ENCODE measurements around the gene KDM2B.
A peak's percentile ranks its signal among the peaks of the same experiment; 100 is the strongest.
"Not testable (repeated sequence)": the region's sequence is repeated elsewhere in the genome, so short reads cannot be mapped to it uniquely, and the experiment has no call there.

KDM2B gene

GRCh38 chr12:121584885-121585284 is 4.1 kb upstream of the KDM2B start:
- DNase-seq (ENCODE audit: low read depth in 2 of 2): not testable (repeated sequence)

GRCh38 chr12:121583334-121583661 is 2.5 kb upstream of the KDM2B start:
- DNase-seq (ENCODE audit: low read depth in 2 of 2): not testable (repeated sequence)

DNA sequence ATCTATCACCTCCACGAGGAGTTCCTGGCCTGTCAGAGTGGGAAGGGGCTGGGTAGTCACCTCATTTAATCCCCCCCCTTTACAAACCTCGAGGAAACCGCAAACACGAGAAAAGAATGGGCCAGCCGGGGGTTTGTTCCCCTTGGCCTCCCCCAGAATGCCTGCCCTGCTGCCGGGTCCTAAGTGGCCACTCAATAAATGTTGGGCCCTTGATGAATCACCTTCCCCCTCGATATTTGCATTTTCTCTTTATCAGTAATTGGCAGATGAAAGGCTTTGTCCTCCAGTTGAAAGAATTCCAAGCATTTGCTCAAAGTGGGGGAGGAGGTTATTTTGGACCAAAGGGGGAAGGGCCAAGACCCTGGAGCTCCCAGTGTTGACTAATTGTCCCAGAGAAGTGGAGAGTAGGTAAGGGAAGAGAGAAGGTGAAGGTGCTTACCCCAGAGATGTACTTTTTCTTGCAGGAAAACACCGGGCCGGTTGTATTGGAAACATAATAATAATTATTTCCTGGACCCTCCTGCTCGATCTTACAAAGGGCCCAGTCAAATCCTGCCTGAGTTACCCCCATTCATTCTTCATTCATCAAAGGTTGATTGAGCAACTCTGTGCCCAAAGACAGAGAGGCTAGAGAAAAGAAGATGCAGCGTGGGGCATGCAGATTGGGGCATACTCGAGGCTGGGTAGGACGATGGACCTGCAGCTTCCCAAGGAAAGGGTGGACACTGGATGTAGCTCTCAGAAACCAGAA is 1.9 kb upstream of the KDM2B start:
- DNase-seq (ENCODE audit: low read depth in 2 of 2): no peak

DNA sequence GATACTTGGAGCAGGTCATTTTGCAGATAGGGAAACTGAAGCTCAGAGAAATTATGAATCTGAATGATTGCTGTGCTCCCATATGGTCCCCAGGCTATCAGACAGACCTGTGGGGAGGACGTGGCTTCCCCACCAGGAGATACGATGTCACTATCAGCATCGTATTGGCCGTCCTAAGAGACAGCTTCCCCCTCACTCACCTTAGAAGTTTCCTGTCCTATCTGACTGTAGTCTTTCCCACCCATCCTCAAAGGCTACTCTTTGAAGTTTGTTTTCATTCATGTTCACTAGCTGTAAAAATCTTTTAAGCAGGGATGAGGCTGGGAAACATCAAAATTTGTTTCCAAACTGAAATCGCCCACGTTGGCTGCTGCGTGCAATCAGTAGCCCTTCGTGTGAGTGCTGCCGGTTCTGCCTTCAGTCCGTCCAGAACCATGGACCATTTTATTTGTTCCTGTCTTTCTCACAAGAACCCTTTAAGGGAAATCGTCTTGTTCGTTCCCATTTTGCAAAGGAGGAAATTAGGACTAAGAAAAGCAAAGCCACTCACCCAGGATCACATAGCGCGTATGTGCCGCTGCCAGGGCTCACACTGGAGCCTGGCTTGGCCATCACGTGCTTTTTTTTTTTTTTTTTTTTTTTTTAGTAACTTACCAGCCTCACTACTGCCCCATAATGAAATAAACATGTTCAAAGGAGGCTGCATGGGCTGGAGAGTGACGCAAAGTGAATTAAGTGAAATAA is 1.0 kb upstream of the KDM2B start:
- DNase-seq (ENCODE audit: low read depth in 2 of 2): no peak

DNA sequence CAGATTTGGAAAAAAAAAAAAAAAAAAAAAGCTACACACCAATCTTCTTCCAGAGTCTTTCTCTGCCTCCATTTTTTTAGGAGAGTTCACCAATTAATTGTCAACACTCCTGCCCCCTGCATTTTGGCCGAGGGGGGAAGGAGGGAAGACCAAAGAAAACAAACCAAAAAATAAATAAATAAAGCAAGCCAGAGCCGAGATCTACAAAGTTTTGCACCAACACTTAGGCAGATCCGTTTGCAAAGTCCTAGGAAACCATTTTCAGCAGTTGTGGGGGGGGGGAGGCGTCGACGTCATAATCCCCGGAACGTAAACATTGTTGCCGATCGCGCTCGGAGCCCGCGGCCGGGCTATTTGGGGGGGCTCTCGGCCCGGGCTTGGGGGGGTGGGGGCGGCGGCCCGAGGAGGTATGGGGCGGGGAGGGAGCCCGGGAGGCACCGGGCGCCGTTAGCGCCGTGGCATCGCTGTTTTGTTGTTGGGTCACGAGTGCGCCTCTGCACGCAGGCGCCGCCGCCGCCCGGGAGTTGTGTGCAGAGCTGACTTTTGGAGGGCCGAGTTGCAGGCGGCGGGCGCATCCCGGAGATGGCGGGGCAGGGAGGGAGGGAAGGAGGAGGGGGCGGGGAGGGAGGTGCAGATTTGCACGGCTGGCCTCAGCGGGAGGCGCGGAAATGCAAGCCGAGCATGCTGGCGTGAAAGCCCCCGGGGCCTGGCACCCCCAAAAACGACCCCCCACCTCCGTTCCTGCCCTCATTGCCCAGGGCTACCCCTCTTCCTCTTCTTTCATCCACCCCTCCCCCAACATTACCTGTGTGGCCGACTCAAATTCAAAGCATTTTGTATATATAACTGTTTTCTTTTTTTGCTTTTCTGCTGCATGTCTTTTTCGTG is 598 bp downstream of the KDM2B start:
- peak; percentile 28 to 48 for DNase-seq (ENCODE audit: low read depth in 2 of 2)

DNA sequence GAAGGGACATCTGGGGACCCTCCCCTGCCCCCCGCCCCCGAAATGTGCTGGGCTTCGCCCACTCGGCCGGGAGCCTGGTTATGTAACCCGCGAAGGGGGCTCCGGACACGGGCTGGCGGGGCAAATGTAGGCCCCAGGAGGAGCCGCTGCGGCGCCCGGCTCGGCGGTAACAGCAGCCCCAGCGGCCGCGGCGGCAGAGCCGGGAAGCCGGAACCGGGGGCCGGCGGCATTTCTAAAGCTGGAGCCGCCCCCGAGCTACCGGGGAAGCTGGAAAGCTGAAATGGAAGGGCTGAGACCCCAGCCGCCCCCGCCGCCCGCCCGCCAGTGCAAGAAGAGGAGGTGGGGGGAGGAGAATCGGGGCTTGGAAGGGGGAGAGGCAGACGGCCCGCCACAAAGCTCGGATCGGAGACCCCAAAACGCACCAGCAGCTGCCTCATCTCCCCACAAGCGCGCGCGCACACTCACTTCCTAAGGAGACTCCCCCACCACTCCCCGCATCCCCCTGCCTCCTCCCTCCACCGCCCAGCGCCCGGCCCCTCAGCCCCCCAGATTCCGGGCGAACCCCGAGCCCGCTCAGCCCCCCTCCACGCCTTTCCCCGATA is 1.5 kb downstream of the KDM2B start:
- DNase-seq (ENCODE audit: low read depth in 2 of 2): no peak

DNA sequence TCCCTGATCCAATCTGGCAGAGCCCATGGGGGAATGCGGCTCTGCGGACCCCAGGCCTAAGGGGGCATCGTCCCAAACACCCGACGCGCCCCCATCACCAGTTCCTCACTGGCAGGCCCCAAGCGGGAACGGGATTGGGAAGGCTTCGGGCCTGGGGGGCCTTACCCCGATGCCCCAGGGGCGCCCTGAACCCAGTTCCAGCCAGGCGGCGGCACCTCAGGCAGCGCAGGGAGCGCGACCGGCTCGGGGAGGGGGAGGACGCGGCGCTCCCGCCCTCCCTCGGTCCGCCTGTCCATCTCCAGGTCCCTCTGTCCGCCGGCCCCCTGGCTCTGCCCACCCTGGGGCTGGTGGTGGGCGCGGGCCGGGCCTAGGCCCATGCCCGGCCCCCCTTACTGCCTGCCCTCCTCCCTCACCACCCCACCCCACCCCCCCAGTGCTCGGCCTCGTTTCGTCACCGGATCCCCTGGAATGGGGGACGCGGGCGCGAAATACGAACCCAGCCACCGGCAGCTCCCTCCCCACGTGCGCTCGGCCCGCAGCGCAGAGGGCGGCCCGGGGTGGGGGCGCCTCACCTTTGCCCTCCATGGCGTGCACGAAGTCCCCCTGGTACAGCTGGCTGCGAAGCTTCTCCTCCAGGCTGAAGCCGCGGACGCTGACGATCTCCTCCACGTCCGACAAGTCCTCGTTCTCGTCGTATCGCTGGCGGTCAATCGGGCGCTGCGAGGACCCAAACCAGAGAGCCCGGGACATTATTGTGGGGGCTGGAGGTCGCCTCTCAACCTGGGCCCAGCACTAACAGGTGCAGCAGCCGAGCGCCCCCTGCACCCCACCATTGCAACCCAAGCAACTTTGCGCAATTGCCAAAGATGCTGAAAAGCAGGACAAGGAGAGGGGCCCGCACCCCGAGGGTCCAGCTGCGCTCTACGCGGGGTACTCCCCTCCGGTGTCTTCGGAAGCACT is 2.3 kb downstream of the KDM2B start:
- DNase-seq (ENCODE audit: low read depth in 2 of 2): no peak

DNA sequence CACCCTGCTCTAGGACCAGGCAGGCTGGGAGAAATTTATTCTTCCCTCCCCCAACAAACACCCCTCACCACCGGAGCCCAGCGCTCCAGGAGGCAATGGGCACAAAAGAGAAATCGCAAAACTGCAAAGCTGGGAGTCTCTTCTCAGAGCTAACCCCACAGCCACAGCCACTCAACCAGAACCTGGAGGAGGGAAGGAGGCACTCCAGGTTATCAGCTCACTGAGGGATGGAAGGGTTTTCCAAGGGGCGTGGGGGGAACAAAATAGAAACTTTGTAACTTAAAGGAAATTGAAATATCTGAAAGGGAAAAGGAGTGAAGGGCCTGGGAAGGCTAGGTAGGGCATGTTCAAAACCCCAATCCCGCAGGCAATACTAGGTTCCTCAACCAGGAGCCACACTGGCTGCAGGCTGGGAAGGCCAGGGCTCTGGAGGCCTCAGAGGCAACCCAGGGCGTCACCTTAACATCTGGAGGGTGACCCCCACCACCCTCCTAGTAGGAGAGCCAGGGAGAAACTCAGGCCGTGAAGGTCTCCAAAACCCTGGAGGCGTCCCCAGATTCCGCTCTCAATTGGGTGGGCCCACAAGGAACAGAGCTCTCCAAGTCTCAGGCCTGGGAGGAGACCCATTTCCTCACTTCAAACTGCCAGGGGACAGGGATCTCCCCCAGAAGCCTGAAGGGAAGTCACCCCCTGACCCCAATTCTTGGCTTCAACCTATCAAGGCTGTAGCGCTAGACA is 3.2 kb downstream of the KDM2B start:
- no peak for DNase-seq (ENCODE audit: low read depth in 2 of 2)

GRCh38 chr12:121576851-121577391 is 3.9 kb downstream of the KDM2B start:
- no peak for DNase-seq (ENCODE audit: low read depth in 2 of 2)

- DNase-seq (ENCODE audit: low read depth in 2 of 2): no peak
Observed at GRCh38 chr12:121575952-121576625, 4.7 kb downstream of the KDM2B start.

- DNase-seq (ENCODE audit: low read depth in 2 of 2): no peak
Observed at GRCh38 chr12:121575051-121575450, 5.8 kb downstream of the KDM2B start.

GRCh38 chr12:121574025-121574424 is 6.8 kb downstream of the KDM2B start:
- DNase-seq (ENCODE audit: low read depth in 2 of 2): no peak

DNA sequence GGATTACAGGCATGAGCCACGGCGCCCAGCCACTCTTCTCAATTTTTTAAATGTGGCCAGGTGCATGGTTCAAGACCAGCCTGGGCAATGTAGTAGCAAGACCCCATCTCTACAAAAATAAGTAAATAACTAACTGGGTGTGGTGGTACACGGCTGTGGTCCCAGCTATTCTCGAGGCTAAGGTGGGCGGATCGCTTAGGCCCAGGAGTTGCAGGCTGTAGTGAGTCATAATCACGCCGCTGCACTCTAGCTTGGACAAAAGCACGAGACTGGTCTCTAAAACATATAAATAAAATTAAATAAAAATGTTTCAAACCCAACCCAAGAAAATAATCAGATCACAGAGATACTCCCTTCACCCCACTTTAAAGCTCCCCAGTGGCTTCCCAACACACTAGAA is 8.9 kb downstream of the KDM2B start:
- DNase-seq (ENCODE audit: low read depth in 2 of 2): no peak

DNA sequence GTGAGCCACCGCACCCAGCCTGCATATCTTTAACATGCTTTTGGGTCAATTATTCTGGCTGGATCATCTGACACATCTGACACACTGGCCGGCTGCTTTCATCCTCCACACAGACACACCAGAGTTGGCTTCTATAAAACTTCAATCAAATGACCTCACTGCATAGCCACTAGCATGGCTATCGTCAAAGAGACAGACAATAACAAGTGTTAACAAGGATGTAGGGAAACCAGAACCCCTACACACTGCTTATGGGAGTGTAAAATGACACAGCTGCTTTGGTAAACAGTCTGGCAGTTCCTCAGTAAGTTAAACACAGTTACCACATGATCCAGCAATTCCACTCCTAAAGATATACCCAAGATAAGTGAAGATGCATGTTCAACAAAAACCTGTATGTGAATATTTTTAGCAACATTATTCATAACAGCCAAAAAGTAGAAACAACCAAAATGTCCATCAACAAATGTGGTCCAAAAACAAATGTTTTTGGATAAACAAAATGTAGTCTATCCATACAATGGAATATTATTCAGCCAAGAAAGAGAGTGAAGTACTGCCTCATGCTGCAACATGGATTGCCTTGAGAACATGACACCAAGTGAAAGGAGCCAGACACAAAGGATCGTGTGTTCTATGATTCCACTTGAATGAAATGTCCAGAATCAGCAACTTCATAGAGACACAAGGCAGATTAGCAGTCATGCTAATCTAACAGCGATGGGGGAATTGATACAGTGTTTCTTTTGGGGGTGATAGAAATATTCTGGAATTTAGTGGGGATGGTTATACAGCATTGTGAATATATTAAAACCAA is 10.1 kb downstream of the KDM2B start:
- DNase-seq (ENCODE audit: low read depth in 2 of 2): no peak

- no peak for DNase-seq (ENCODE audit: low read depth in 2 of 2)
Observed at GRCh38 chr12:121568971-121569751, 11.7 kb downstream of the KDM2B start.

DNA sequence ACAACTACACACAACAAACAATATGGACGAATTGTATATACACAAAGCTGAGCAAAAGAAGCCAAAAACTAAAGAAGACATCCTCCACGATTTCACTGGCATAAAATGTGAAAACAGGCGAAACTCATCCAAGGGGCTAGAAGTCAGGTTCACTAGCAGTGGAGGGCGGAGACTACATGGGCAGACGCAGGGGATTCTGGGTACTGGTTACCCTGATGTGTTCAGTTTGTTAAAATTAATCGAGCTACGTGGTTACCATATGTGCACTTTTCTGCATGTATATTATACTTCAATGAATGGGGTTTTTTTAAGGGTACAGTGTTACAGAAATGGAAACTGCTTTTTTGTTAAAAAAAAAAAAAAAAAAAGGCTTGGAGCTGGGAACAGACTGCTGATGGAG is 12.3 kb downstream of the KDM2B start:
- no peak for DNase-seq (ENCODE audit: low read depth in 2 of 2)

DNA sequence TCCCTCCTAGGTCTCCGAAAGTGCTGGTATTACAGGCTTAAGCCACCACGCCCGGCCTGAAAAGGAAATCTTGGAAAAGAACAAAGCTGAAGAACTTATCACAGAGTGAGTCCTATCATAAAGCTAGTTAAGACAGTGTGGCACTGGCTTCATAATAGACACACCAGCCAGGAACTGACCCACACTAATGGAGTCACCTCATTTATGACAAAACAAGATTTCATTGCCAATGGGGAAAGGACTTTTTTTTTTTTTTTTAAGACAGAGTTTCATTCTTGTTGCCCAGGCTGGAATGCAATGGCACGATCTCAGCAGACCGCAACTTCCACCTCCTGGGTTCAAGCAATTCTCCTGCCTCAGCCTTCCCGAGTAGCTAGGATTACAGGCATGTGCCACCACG is 15.7 kb downstream of the KDM2B start:
- DNase-seq (ENCODE audit: low read depth in 2 of 2): no peak

GRCh38 chr12:121562488-121562887 is 18.3 kb downstream of the KDM2B start:
- DNase-seq (ENCODE audit: low read depth in 2 of 2): no peak

Measured in activated CD8-positive, alpha-beta memory T cell treated with anti-CD3 and anti-CD28 coated beads for 4 hours (primary cell).